AG04449 (cell line): ENCODE measurements around the gene NID1.
"Not testable (repeated sequence)": the region's sequence is repeated elsewhere in the genome, so short reads cannot be mapped to it uniquely, and the experiment has no call there.

Experiments
- CTCF ChIA-PET: fragments of 350-600 bp; formaldehyde crosslinking; extraction: SDS; loops from one replicate; lab custom pipeline; 2021; ENCODE audit warnings: antibody characterized with exemption; lab: Yijun Ruan, JAX
- POLR2A ChIA-PET: fragments of 400-600, 350-600 bp; formaldehyde crosslinking; extraction: SDS; loops from one replicate; lab custom pipeline; 2020; ENCODE audit warnings: antibody characterized with exemption, inconsistent platforms; lab: Yijun Ruan, JAX
- DNase-seq: peaks from one replicate; pipeline ENCODE4 v3.0.0-alpha.2; 2010; ENCODE audit warnings: low read depth, low spot score
- H3K4me3 ChIP-seq: 2 replicates; pipeline ENCODE4 v1.5.1; 2011; ENCODE audit warnings: low read depth, mild to moderate bottlenecking, control low read depth, low read length
- TF ChIP-seq, protein P1 (sequence below): IDR thresholded peaks from one replicate; pipeline ENCODE4 v1.5.1; 2011; ENCODE audit warnings: mild to moderate bottlenecking, moderate library complexity, low read length, control low read depth, inconsistent platforms; ENCODE audit not compliant: insufficient read depth; ENCODE audit errors: missing control alignments

Gene NID1

DNA sequence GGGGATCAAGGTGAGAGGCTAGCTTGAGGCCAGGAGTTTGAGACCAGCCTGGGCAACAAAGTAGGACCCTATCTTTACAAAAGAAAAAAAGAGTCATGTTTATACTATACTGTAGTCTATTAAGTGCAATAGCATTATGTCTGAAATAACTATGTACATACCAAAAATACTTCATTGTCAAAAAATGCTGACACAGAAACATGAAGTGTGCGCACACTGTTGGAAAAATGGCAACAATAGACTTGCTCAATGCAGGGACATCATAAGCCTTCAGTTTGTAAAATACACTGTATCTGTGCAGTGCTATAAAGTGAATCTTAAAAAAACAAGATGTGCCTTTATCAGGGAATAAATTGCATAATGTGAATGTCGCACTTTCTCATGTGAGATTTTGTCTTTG, 14.1 kb upstream of the NID1 start:
- TF ChIP-seq, protein P1, sequence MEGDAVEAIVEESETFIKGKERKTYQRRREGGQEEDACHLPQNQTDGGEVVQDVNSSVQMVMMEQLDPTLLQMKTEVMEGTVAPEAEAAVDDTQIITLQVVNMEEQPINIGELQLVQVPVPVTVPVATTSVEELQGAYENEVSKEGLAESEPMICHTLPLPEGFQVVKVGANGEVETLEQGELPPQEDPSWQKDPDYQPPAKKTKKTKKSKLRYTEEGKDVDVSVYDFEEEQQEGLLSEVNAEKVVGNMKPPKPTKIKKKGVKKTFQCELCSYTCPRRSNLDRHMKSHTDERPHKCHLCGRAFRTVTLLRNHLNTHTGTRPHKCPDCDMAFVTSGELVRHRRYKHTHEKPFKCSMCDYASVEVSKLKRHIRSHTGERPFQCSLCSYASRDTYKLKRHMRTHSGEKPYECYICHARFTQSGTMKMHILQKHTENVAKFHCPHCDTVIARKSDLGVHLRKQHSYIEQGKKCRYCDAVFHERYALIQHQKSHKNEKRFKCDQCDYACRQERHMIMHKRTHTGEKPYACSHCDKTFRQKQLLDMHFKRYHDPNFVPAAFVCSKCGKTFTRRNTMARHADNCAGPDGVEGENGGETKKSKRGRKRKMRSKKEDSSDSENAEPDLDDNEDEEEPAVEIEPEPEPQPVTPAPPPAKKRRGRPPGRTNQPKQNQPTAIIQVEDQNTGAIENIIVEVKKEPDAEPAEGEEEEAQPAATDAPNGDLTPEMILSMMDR = no peak
- CTCF ChIA-PET = no interaction called here
- no peak for DNase-seq
- H3K4me3 ChIP-seq = no peak overlapping the region
- POLR2A ChIA-PET = no interaction called here

DNA sequence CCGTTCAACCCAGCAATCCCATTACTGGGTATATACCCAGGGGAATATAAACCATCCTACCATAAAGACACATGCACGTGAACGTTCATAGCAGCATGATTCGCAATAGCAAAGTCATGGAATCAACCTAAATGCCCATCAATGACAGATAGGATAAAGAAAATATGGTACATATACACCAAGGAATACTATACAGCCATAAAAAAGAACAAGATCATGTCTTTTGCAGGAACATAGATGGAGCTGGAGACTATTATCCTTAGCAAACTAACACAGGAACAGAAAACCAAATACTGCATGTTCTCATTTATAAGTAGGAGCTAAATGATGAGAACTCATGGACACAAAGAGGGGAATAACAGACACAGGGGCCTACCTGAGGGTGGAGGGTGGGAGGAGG, 13.2 kb upstream of the NID1 start:
- DNase-seq, POLR2A ChIA-PET, CTCF ChIA-PET, H3K4me3 ChIP-seq: not testable (repeated sequence)

- TF ChIP-seq, protein P1 = no peak
- H3K4me3 ChIP-seq = no peak overlapping the region
- ChIA-PET CTCF (no interaction called here), POLR2A (no interaction called here)
- no peak for DNase-seq
Observed at GRCh38 chr1:236075848-236076247, 11.0 kb upstream of the NID1 start.

DNA sequence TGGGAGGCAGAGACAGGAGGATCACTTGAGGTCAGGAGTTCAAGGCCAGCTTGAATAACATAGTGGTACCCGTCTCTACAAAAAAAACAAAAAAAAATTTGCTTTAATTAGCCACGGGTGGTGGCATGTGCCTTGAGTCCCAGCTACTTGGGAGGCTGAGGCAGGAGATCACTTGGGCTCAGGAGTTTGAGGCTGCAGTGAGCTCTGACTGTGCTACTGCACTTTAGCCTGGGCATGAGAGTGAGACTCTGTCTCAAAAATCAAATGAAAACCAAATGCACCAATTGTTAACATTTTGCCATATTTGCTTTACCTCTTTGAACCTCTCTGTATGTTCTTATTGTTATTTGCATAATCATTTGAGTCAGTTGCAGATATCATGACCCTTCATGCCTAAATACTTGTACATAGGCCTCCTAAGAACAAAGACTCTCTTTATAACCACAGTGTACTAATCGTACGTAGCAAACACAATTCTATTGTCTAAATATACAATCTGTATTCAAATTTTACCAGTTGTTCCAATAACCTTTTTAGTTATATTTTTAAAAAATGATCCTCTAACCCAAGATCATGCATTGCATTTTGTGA, 8.5 kb upstream of the NID1 start:
- no peak overlapping the region for H3K4me3 ChIP-seq
- DNase-seq = no peak
- ChIA-PET POLR2A (no interaction called here), CTCF (no interaction called here)
- TF ChIP-seq, protein P1 = no peak

GRCh38 chr1:236072001-236072400, 7.1 kb upstream of the NID1 start:
- H3K4me3 ChIP-seq = no peak overlapping the region
- ChIA-PET POLR2A (no interaction called here), CTCF (no interaction called here)
- TF ChIP-seq, protein P1 = no peak
- no peak for DNase-seq

DNA sequence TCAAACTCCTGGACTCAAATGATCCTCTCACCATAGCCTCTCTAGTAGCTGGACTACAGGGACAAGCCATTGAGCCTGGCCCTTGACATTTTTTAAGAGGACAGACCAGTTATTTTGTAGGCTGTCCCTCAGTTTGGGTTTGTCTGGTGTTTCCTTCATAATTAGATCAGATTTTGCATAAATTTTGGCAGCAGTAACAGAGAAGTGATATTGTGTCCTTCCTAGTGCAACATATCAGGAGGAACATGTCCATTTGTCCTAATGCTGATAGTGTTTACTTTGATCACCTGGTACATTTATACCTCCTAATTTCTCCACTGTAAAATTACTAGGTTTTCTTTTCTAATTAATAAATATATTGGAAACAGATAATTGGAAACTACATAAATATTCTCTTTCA, 5.9 kb upstream of the NID1 start:
- no peak for DNase-seq
- ChIA-PET CTCF (no interaction called here), POLR2A (no interaction called here)
- no peak overlapping the region for H3K4me3 ChIP-seq
- TF ChIP-seq, protein P1 = no peak

DNA sequence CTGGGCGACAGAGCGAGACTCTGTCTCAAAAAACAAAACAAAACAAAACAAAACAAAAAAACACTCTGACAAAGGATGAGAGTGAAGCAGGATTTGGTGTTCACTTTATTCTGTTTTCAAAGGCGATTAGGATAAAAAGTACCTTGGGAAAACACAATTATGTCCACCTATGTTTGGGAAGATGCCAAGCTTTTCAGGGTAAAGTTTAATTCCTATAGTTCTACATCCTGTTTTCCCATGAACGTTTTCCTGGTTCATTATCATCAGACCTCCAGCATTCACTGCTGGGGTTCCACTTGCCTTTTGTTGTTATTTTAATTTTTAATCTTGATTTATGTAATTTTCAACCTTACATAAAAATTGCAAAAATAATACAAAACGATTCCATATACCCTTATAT, 4.9 kb upstream of the NID1 start:
- no peak overlapping the region for H3K4me3 ChIP-seq
- ChIA-PET POLR2A (no interaction called here), CTCF (no interaction called here)
- DNase-seq = no peak
- TF ChIP-seq, protein P1 = no peak
